HG03108 (cell line): ENCODE measurements around the gene CYB5B.

Source experiments
- ATAC-seq: cut with Tn5 transposase; IDR thresholded peaks from one replicate; pipeline ENCODE4 v1.9.1; 2021; ENCODE audit warnings: moderate library complexity; ENCODE audit not compliant: unreplicated experiment

CYB5B gene

DNA sequence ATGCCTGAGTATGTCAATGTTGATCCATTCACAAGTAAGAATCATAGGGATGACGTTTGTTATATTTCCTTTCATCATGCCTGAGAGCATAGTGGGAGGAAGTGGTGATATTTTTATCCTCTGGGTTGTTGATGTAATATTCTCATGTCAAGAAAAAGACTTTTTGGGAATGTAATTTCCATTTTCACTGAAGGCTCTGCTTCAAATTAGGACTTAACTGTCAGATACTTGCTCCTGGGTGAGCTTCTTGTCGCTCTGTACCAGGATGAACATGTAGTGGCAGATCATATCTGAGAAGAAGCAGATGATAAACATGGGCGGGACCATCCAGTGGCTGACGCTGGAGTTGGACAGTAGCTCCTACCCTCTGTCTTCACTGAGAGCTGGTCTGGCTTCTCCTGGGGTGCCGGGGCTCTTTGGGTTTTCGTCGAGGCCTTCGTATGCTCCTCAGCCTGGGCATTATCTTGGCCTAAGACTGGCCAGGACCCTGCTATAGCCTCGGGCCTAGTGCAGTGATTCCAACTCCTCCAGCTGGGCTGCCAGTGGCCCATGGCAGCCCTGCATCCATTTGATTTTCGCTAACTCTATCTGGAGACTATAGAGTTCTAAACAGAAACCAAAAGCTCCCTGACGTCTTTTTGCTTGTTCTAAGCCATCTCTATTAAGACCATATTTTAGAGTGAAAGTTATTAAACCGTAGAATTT is 19.7 kb downstream of the CYB5B start:
- no peak for ATAC-seq

DNA sequence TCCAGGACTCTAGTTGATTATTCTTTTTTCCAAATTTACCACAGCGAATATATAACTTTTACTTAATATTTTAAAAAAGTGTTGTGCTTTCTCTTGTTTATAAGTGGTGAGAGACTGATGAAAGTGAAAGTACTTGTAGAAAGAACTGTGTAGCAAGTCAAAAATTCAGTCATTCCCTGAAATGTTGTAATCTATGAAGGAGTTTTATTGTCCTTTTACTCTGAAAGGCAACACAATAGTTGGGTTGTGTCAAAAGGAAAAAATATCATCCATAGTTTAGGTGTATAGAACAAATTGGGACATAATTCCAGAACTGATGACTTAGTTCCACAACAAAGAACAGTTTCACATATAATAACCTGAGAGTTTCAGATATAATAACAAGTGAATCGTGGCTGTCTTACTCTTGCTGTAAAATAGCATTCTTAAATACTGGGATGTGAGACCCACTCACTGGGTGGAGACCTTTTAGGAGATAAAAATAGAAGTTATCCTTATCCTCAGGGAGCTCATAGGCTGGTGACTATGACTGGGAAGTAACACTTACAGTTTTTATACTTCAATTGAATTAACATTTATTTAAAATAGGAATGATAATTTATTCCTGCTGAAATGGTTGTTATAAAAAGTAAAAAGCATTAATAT is 20.6 kb downstream of the CYB5B start:
- ATAC-seq: no peak

DNA sequence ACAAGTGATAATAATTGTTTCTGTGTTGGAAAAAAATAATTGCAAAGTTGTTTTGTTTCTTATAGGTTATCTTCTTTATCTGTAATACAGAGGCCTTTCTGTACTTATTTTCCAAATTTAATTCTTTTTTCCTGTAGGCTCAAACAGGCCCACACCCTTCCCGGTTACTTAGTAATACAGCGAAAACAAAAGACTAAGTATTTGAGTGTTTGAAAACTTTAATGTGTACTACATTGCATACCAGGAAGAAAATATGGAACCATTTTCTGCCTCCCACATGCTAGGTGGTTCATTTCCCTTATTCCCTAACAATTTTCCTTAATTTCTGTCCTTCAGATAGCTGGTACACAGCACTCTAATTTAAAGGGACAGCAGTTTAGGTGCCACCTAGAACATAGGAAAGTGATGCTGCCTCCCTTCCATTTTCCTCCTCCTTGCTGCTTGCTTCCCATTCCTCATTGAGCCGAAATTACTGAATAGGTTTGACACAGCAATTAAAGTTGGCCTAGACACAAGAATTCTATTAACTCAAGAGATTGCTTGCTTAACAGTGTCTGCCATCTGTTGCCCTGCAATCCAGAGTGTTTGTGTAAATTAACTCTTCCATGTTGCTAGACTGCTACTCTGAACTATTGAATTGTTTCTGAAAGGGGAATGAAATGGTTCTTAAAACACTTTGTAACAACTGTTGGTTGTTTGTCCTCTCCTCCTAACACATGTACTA is 24.2 kb downstream of the CYB5B start:
- no peak for ATAC-seq

DNA sequence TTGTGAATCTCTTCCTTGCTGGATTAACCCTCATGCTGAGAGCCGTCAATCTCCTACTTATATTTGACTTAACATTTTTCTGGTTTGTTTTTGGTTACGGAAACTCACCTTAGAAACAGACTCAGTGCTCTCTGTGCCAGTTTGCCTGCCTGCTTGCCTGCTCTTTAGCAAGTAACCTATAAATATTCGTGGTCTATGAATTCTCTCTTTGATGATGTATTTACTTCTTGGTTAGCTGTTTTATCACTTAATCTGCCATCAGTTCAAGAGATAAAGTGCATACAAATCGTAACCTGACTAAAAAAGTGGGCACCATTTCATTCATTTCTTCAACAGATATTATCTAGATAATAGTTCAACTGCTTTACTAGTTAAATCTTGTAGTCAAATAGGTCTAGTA is 26.7 kb downstream of the CYB5B start:
- ATAC-seq: no peak

DNA sequence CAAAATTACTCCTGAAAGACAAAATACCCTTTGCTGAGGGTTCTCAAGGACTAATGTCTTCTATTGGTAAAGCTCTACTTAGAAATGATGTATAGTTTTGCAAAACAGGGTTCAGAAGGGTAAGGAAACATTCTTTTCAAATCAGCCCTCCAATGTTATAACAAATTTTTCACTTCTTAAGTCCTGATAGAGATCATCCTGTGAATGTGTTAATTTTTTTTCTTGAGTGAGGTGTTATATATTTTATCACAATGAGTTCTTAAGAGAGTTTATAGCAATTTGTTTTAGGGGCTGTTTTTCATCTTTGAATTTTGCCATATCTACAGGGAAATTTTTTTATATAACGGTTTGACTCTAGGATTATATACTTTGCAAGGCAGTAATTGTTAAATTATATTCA is 29.5 kb downstream of the CYB5B start:
- no peak for ATAC-seq

DNA sequence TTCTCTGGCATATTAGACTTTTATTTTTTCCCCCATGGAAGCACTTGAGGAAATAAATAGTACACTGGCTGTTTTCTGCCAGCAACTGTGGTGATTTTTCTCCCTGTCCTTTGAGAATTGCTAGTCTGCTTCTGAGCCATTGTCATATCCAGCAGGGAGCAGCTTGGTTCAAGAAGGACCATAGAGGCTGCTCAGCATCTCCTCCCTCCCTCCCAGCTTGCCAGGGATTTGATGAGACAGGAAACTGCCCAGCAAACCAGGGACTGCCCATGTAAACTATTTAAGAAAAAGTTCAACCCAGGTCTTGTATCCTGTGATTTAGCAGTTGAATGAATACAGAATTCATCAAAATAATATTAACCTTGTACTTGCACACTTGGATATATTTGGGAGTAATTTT is 39.5 kb downstream of the CYB5B start:
- ATAC-seq: no peak

DNA sequence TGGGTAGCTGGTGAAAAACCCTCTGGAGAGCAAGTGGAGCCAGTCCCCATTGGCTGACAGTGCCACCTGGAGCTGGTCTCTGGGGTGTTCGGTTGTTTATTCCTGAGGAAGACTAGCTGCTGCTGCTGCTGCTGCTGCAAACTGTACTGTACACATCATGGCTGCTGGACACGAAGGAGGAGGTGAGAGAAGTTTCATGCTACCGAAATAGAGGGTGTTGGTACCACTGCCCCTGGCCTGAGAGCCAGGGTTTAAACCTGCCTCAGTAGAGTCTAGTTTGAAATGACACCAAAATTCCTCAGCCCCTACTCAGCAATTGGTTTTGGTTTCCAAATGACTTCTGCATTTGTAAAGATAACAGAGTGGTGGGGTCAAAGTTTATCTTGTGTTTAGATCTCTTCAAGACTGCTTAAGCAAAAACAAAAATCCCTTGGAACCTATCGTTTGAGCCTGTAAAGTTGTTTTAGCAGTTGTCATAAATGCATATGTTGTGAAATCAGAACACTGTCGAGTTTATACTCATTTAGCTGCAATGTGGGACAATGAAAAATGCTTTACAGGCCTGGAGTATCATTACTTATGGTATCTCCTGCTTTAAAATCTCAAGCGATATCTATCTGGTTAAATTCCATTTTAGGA is 40.8 kb downstream of the CYB5B start:
- ATAC-seq: no peak

DNA sequence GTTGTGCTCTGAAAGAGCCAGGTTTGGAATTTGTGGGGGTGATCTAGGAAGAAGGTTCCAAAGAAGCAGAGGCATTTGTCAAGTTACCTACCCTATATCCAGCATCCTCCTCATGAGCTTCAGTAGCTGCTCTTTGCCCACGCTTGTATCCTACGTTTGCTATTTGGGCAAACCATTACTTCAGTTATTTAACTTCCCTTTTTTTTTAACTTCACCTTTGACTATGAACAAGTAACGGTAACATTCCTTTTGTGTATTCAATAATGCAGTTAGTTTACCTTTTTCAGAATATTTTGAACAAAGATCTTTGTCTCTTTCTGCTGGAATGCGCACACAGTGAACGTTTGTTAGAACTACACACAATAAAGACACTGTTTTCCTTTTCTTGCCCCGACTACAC is 41.5 kb downstream of the CYB5B start:
- no peak for ATAC-seq

DNA sequence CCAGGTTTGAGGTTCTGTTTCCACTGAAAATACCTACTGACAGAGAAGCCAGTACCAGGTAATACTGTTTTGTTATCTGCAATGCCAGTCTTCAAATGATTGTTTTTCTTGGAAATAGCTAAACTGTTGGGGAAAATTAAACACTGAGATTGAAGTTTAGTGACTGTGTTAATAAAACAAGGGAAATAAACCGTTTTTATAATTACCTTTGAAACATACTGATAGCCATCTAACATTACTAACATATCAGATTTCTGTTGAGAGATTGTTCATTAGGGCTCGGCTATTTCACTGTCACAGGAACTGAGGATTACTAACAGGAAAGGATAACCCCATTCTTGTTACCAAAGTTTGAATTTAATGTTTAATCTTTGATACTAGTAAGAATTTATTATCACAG is 42.1 kb downstream of the CYB5B start:
- no peak for ATAC-seq

DNA sequence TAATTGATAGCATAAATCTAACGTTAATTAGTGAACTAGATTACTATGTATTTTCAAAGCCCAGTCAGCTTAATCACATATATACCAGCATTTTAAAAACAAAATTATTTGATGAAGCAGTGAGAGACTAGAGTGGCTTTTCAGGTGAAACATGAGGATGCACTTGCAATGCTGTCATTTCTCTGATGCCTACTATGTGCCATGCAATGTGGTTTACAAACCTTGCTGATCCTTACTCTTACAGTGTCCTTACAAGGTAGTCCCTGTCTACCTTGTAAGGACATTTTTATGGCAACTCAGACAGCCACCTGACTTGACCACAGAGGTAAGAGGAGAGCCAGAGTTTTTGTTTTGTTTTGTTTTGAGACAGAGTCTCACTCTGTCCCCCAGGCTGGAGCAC is 42.7 kb downstream of the CYB5B start:
- ATAC-seq: no peak

DNA sequence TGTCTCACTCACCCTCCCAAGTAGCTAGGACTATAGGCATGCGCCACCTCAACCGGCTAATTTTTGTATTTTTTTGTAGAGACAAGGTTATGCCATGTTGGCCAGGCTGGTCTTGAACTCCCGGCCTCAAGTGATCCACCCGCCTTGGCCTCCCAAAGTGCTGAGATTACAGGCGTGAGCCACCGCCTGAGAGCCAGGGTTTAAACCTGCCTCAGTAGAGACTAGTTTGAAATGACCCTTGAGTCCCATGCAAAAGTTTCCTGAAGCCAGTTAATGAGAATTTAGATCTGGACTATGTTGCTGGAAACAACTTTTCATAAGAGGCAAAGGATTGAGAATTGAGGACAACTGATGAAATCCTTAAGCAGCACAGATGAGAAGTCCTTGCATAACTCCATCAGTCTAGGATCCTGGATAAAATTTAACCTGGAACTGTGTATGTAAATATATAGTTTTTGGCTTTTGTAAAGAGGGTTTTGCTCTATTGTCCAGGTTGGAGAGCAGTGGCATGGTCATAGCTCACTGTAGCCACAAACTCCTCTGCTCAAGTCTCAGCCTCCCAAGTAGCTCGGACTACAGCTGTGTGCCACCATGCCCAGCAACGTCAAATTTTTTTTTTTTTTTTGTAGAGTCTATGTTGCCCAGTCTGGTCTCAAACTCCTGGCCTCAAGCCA is 43.2 kb downstream of the CYB5B start:
- no peak for ATAC-seq

DNA sequence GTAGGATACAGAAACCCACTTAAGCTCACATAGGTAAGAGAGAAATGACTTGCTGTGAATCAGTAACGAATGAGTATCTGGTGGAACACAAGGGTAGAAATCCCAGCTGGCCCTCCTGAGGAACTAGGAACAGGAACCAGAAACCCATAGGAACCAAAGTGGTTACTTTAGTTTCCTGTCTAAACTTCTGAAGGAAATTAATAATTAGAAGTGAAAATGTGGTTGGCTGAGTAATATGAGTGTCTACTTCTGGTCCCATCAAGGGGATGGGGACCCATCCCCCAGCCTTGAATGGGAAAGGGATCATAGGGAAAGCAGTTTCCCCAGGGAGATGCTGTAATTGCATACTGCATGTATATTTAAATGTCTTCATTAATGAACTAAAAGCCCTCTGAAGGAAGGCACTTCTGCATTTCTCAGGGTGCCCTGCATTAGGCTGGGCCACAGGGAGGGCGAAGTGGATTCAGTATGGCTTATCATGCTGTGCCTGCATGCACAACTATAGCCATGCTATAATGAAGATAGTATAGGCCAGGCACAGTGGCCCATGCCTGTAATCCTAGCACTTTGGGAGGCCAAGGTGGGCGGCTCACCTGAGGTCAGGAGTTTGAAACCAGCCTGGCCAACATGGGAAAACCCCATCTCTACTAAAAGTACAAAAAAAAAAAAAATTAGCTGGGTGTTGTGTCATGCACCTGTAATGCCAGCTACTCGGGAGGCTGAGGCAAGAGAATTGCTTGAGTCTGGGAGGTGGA is 45.6 kb downstream of the CYB5B start:
- ATAC-seq: peak; percentile 62

DNA sequence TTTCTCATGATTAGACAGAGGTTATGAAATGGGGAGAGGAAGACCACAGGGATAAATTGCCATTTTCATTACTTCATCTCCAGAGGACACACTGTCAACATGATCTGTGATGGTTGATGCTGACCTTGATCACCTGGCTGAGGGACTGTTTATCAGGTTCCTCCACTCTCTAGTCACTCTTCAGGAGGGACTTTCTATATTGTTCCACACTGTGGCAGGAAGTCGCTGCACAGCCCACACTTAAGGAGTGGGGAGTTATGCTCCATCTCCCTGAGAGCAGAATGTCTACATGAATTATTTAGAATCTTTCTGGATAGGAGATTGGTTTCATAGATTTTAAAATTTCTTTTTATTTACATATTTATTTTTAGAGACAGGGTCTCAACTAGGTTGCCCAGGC is 46.7 kb downstream of the CYB5B start:
- no peak for ATAC-seq

DNA sequence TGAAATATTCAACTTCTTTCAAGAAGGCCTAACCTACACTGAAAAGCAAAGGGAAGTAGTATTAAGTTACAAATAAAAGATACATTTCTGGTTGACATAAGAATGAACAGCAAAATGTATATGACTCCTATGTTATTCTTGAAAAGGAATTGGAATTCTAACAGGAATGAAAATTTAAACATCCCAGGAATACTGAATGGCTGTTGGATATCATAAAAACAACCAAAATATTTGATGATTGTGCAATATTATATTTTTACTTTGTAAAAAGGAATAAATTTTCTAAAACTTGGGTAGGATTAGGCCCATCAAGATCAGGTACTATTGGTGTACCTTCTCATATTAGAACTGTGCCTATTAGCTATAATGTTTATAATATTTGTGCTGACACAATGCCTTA is 50.0 kb downstream of the CYB5B start:
- no peak for ATAC-seq

DNA sequence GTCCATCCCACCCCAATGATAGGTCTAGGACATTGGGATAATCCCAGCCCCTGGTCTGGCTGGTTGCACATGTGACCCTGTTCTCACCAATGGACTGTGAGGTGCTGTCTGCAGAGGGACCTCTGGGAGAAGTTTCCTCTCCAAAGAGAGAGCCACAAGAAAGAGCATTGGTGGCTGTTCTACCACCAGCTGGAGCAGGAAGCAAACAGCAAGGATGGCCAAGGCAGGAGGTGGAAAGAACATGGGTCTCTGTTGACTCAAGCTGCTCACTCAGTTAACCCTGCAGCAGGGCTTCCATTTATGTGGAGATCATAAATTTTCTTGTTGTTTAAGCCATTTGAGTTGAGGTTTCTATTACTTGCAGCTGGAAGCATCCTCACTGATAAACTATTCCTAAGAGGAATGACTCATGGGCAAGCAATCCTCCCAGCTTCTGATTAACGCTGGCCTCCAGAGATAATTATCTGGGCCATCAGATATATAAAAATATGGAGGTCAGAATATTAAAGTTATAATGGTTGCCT is 52.6 kb downstream of the CYB5B start:
- no peak for ATAC-seq

DNA sequence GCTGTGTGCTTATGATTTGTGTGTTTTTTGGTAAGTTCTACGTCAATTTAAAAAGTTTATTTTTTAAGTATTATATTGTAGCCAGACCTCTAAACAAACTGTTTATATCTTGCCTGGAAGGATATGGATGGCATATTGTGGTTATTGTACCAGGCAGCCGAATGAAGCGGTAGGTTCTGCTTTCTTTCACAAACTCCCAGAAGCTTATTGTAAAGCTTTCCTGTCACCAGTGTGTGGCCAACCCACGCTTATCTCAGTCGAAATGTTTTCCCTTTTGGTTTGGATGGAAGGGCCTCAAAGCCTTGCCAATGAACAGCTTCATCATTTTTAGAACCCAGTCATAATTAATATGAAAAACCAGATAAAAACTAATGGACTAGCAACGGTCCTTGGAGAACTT is 53.1 kb downstream of the CYB5B start:
- ATAC-seq: no peak

DNA sequence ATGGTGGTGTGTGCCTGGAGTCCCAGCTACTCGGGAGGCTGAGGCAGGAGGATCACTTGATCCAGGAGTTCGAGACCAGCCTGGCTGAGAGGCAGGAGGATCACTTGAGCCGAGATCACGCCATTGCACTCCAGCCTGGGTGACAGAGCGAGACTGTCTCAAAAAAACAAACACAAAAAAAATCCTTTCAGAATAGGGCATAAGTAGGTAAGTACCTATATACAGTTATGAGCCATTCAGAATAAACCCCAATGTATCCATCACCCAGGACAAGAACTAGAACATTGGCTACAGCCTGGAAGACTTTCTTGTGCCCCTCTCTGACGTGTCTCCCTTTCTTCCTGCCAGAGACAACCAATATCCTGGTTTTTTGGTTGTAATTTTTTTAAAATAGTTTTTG is 54.3 kb downstream of the CYB5B start:
- no peak for ATAC-seq

DNA sequence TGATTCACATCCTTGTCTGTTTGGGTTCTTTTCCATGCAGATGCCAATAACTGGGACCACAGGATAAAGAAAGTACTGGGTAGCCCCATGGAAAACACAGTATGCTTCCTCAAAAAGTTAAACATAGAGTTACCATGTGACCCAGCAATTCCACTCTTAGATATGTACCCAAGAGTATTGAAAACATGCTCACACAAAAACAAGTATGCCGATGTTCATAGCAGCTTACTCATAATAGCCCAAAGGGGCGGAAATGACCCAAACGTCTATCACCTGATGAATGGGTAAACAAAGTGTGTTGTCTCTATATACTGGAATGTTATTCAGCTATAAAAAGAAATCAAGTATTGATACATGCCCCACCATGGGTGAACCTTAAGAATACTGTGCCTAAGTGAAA is 55.4 kb downstream of the CYB5B start:
- ATAC-seq: no peak

DNA sequence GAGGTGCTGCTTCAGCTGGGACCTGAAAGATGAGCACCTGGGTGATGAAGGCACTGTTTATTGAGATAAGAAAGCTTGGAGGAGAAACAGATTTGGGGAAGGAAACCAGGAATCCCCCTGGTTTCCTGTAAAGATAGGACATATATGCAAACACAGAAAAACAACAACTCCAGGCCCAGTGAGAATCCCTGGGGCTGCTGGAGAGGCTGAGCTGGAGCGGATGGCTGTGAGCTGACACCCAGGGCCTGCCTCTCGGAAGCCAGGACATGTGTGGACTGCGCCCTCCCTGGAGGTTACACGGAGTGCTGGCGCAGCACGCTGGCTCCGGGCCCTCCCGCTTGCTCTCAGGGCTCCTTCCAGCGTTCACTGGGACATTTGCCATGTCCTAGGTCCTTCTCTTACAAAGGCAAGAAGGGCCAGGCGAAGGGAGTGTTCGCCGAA is 57.5 kb downstream of the CYB5B start:
- ATAC-seq: no peak

DNA sequence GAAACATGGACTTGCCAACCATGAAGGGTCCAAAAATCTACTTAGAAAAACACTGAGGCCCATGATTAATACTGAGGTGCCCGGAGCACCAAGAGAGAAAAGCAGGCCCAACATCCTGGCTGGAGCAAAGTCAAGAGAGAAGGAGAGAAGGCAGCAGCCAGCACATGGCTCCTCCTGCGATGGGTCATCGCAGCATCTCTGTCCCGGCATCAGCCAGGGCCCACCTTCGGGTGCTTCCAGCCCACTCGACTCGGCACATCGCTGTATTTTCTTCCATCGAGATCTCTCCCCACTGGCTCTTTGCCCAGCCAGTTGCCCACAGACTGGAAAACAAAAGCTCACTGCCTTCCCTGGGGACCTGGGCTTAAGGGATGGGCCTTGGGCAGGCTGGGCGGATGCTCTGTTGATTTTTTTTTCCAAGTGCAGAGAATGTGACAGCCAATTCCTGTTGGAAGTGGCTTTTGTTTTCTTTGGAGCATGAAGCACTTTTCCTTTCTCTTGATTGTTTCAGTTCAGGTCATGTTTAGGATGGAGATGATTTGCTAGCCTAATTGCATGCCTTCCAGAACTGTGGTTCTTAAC is 58.1 kb downstream of the CYB5B start:
- ATAC-seq: no peak
